Stimulated activated CD4-positive, alpha-beta T cell treated with anti-CD3 and anti-CD28 coated beads, Interleukin-1b, Interleukin-23, amount 100 ng/mL, for 1 hour (primary cell): ENCODE results near the gene FUT1.
A peak's percentile ranks its signal among the peaks of the same experiment; 100 is the strongest.

ENCODE experiments used
- DNase-seq, 2 donors: peaks; one replicate each; pipeline ENCODE4 v3.0.0-alpha.2; 2020; ENCODE audit warnings: low read depth in 2 of 2

The FUT1 gene

DNA sequence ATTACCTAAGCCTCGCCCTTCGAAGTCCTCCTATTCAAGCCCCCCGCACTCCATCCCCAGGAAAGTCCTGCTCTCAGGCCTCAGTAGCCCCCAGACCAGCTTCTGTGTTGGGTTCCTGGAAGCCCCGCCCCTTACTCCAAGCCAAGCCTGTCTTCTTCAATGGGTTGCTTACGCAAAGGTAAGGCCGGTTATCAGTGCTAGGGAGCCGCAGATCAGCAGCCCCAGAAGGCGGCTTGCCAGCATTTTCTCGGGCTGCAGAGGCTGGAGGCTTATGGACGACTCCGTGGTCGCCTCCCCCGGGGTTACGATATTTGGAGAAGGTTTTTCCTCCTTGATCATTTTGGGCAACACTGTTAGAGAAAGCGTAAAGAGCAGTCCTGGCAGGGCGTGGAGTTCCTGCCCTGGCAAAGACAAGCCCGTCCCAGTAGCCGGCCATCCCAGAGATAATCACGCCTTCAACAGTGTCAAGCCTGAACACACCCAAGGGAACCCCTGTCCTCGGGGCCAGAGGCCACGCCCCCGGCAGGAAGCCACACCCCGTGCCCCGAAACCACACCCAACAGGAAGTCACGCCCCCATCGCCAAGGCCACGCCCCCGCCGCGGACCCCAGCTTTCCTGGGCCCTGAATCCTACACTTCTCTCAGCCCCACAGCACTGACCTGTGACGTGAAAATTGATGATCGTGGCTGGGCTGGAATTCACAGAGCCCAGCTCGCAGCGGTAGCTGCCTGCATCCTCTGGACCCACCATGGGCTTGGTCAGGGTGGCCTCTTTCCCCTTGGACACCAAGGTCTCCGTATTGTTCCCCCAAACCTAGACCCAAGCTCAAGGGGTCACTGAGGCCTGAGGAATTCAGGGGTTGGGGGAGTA, 11.1 kb downstream of the FUT1 start:
- DNase-seq = no peak

GRCh38 chr19:48740164-48740972, 12.1 kb downstream of the FUT1 start, which contains the start of gene RASIP1:
Gene RASIP1 (minus strand): TSS chr19:48740610. CDS start chr19:48740282, 328 bp downstream.
- DNase-seq = no peak

DNA sequence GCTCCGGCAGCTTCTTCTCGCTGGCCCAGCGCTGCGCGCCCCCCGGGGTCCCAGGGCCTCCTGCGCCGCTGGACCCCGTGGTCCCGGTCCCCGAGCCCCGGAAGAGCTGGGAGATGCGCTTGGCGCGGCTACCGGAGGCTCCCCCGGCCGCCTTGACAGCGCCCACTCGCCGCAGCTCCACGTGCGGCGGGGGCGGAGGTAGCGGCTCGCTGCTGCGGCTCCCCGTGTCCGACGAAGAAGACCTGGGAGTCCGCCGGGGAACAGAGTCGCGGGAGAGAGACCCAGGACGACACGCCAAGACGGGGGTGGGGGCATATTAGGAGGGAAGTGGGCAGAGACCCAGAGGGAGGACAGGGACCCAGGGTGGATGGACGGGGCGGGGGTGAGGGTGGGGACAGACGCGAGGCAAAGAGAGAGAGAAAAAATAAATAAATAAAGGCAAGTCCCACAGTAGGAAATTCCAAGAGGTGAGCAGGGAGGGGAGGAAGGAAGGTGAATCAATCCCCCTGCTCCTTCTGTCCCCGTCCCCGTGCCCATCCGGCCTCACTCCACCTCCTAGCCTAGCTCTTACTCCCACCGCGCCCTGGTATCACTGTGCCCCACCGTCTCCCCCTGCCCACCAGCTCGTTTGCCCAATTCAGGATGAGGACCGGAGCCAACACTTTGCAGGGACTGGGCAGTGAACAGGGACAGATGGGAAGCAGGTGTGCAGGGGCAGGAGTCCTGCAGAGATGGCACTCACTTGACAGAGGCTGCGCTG, 12.9 kb downstream of the FUT1 start:
- DNase-seq = no peak

GRCh38 chr19:48738557-48739403, 13.7 kb downstream of the FUT1 start:
- DNase-seq = peak; percentile 90 to 95

DNA sequence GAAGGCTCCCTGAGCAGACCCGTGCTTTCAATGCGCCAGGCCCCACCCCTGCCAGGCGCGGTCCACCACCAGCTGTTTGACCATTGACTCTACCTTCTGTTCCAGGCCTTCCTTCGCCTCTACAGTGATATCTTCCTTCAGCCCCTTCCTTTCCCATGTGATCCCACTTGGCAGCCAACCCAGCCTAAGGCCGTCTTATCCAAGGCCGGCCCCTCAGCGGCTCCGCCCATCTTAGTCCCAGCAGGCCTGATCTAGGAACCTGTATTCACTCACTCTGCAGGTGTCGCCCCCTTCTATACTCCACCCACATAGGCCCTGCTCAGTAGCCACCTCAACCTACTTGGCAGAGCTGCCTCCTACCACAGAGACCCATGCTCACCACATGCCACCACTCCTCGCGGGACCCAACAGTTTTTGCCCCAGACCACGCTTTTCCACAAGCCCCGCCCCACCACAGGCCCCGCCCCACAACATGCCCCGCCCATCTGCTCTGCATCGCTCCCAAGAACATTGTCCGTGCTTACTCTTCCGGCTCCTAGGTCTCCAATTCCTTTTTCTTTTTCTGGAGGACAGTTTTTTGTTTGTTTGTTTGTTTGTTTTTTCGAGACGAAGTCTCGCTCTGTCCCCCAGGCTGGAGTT, 15.0 kb downstream of the FUT1 start:
- DNase-seq = no peak

DNA sequence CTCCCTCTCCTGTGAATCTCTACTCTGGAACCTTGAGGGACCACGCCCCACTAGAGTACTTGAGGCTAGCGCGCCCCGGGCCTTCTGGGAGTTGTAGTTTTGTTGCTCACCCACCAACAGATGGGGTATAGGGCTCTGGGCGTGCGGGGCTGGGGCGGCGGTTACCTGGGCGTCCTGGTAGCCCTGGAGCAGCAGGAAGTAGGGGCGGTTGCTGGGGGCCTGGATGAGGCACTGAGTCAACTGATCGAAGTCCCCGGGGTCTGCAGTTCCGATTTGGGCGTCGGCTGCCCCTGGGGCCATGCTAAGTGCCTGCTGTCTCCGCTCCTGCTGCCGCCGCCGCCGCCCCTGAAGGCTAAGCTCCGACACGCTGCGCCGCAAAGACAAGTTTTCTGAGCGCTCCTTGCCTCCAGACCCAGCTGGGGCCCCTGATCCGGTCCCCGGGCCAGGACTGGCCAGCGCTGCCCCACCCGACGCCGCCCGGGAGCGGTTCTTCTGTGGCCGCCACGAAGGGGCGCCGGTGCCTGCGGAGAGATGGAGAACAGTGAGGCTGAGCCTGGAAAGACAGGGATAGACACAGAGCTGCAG, 17.3 kb downstream of the FUT1 start:
- DNase-seq = no peak

DNA sequence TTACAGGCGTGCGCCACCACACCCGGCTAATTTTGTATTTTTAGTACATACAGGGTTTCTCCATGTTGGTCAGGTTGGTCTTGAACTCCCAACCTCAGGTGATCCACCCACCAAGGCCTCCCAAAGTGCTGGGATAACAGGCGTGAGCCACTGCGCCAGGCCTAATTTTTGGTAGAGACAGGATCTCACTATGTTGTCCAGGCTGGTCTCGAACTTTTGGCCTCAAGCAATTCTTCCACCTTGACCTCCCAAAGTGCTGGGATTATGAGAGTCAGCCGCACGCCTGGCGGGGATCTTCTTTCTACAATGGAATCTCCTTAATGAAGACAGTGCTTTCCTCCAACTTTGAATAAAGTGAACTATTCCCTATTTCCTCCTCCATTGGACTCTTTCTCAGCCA, 17.8 kb downstream of the FUT1 start:
- no peak for DNase-seq

DNA sequence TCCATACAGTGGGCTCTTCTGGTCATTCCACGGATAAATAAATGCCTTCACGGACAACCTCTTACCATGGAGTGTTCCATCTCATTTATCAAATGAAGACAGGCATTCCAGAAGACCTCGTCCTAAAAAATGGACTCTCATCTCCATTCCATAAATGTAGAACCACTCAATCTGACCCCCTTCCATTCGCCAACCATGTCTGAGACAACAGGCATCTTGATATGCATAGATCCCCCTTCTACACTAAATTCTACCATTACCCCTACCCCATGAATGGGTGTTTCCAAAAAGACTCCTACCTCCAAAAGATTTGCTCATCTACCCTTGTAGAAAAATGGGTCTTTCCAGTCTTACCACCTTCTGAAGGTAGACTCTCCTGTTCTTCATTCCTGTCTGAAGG, 21.0 kb downstream of the FUT1 start:
- DNase-seq = no peak

DNA sequence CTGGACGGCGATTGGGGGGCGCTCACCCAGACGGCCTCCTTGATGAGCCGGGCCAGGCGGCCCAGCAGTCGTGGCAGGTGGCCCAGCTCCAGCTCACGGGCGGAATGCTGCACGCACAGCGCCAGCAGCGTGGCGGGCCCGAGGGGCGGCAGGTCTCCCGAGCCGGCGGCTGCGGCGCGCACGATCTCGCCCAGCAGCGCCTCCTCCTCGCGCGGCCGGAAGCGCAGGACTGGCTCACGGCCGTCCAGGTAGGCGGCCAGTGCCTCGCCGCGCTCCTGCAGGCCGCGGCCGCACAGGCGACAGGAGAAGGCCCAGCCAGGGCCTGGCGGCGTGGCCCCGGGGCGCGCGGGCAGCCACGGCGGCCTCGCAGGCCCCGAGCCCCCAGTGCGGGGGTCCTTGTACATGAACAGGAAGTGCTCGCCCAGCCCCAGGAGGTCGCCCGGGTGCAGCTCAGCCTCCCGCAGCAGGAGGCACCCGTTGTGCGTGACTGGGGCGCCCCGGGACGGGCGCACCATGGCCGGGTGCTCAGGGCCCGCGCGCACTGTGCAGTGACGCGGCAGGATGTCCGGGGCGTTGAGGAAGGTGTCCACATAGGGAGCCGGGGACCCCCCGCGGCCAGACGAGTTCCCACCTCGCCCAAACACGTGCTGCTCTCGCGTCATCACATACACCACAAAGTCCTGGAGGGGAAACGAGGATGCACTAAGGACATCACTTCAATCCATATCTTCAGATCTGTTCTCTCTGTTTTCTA, 23.4 kb downstream of the FUT1 start:
- DNase-seq = no peak

DNA sequence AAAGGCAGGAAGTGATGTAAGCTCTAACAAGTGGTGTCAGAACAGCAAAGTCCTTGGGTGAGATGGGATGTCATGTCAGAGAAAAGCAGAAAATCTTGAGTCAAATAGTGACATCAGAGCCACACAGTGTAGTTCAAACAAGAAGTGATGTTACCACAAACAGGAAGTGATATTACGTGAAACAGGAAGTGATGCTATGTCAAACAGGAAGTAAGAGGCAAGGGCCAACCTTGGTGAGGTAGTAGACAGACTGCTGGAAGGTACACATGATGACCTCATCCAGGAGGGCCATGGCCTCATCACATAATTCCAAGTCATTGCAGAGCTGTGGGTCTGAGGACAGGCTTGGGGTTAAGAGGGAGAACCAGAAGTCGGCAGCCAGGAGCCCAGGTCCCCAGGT, 25.9 kb downstream of the FUT1 start:
- no peak for DNase-seq

DNA sequence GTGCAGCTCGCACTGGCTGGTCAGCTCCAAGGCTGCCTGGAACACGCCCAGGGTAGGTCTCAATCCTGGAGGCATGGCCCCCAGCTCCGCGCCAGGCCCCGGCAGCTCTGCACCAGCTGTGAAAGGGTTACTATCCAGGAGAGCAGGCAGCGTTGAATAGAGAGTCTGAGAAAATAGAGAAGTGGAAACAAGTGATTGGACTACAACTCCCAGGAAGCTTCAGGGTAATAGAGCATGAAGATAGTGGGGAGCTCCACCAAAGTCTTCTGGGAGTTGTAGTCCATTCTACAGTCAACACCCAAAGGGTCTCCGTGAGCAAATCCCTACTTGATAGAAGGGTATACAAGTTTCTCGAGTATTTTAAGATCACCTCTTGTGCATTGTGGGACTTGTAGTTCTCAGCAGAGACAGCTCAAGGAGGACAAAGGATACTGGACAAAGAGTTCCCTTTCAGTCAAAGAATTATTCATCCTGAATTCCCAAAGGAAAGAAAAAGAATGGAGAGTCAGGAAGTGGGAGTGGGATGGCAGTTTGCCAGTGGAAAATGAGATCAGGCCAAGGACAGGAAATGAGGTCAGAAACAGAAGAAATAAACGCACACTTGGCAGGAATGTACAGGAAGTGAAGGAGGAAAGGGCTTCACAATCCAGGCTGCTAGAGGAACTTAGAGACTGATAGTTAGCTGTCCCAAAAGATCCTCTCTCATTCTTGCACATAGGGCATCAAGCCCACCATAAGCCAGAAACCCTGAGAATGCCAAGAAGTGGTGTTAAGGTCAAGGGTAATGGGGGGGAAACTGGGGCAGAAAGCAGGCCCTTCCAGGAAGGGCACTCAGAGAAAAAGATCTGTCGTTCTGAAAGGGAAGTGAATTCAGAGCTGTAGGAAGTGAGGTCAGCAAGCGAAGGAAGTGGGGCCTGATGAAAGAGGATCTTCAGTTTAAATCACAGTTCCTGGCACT, 27.4 kb downstream of the FUT1 start:
- DNase-seq = no peak

- DNase-seq = no peak
Observed at GRCh38 chr19:48722196-48722708, 30.2 kb downstream of the FUT1 start.

DNA sequence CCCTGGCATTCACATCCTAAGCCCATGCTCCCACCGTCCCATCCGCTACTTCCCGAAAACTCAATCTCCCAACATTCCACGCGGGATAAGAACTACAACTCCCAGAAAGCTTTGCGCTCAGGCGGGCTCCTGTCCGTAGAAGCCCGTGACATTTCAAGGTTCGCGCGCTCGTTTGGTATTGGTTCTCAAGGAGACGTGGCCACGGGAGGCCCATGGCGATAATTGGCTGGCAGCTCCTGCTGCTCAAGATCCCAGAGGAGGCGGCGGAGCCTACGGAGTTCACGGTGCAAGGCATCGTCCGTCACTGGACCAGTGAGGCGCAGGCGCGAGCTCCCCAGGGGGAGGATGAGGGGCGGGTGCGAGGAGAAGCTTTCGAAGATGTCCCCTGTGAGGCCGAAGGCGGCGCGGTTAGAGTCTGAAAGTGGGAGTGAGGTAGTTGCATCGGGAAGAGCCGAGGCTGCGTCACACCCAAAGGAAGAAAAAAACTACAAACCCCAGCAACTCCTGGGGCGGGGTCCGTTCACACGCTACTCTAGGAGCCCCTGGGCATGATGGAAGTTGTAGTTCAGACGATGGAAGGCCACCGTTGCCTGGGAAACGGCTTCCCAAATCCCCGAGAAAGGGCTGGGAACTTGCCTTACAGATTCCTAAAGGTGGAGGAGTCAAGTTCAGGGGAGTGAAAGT, 31.7 kb downstream of the FUT1 start:
- peak; percentile 71 to 74 for DNase-seq

- no peak for DNase-seq
Observed at GRCh38 chr19:48720251-48720612, 32.2 kb downstream of the FUT1 start.

DNA sequence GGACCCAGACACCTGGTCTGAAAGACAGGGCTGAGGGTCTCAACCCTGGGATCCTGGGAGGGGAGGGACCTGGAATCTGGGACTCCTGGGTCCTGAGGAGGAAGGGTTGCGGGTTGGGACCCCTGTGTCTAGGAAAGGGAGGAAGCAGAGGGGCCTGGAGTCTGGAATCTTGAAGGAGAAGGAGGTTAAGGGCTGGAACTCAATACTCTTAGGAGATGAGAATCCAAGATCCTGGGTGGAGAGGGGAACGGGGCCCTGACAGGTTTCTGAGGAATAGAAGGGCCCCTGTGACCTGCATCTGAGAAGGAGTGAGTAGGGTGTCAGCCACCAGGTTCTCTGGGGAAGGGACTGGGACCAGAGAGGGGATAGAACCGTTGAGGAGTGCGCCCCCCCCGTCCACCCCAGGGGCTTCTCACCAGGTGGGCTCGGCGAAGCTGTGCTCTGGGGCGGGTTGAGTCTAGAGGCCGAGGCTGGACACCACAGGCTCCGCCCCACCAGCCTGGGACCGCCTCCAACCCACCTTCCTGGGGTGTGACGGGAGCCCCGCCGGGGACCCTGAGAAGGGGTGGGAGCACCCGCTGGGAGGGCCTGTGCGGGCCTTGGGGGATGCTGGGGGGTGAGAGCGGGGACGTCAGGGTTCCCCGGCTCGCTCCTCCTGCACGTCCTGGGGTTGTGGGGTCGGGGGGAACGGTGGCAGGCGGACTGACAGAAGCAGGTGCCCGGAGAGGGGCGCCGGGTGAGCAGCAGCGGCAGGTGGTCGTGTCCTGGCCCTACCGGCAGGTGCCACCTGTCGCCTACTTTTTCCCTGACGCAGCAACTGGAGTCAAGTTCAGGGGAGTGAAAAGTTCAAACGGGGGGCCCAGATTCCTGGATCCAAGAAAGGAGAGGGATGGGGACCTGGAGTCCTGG, 32.9 kb downstream of the FUT1 start, which contains the start of gene MAMSTR:
Gene MAMSTR, minus strand, starts transcription at position 463 of the 909 bp plus-strand sequence. CDS start 694 bp downstream, outside the sequence.
- DNase-seq = no peak

DNA sequence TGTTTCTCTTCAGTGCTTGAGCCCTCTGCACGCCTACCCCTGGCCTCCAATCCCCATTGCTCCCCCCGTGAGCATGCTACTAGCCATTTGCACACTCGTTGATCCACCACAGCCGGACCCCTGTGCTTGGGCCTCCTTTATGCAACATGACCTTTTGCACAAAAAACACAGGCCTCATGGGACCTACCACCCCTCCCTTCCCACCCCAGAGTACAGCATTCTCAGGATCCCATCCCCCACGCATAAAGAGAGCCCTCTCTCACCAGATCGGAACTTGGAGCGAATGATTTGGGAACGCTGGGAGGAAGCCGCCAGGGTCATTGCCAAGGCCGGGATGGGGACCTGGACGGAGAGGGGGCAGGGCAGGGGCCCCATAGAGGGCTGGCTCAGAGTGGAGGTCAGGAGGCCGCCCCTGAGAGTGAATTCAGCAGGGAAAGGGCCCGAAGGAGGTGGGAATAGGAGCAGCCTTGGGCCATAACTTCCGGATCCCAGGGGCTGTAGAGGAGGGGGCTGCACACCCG, 33.7 kb downstream of the FUT1 start:
- no peak for DNase-seq
